ENCODE results near the gene PIGT. TPM values are rescaled to one million over a fixed set of nuclear protein-coding genes. Genes with fewer than 3 reads are reported as not detected.
A peak's percentile ranks its signal among the peaks of the same experiment; 100 is the strongest.

PIGT gene
- total and polyA plus RNA-seq, 2 of the 13 experiments (the other 11 are each of a cell fraction or from before 2014, with no cell fraction given), result 65.9 to 74.1 TPM

GRCh38 chr20:45470262-45470931 lies 54.5 kb downstream of the PIGT start (continued):
- TF ChIP-seq, protein P1, sequence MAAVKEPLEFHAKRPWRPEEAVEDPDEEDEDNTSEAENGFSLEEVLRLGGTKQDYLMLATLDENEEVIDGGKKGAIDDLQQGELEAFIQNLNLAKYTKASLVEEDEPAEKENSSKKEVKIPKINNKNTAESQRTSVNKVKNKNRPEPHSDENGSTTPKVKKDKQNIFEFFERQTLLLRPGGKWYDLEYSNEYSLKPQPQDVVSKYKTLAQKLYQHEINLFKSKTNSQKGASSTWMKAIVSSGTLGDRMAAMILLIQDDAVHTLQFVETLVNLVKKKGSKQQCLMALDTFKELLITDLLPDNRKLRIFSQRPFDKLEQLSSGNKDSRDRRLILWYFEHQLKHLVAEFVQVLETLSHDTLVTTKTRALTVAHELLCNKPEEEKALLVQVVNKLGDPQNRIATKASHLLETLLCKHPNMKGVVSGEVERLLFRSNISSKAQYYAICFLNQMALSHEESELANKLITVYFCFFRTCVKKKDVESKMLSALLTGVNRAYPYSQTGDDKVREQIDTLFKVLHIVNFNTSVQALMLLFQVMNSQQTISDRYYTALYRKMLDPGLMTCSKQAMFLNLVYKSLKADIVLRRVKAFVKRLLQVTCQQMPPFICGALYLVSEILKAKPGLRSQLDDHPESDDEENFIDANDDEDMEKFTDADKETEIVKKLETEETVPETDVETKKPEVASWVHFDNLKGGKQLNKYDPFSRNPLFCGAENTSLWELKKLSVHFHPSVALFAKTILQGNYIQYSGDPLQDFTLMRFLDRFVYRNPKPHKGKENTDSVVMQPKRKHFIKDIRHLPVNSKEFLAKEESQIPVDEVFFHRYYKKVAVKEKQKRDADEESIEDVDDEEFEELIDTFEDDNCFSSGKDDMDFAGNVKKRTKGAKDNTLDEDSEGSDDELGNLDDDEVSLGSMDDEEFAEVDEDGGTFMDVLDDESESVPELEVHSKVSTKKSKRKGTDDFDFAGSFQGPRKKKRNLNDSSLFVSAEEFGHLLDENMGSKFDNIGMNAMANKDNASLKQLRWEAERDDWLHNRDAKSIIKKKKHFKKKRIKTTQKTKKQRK (IDR thresholded peaks at IDR 0.05; ENCODE audit: low read length), result no peak
- TF ChIP-seq, protein P2, sequence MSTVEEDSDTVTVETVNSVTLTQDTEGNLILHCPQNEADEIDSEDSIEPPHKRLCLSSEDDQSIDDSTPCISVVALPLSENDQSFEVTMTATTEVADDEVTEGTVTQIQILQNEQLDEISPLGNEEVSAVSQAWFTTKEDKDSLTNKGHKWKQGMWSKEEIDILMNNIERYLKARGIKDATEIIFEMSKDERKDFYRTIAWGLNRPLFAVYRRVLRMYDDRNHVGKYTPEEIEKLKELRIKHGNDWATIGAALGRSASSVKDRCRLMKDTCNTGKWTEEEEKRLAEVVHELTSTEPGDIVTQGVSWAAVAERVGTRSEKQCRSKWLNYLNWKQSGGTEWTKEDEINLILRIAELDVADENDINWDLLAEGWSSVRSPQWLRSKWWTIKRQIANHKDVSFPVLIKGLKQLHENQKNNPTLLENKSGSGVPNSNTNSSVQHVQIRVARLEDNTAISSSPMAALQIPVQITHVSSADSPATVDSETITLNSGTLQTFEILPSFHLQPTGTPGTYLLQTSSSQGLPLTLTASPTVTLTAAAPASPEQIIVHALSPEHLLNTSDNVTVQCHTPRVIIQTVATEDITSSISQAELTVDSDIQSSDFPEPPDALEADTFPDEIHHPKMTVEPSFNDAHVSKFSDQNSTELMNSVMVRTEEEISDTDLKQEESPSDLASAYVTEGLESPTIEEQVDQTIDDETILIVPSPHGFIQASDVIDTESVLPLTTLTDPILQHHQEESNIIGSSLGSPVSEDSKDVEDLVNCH (CRISPR knock-in tag; IDR thresholded peaks at IDR 0.05), result no peak
- TF ChIP-seq ZNF138 (CRISPR knock-in tag; IDR thresholded peaks at IDR 0.05; ENCODE audit: low read depth) (no peak), PHB2 (IDR thresholded peaks at IDR 0.05; ENCODE audit: partially characterized antibody) (no peak), RELA (CRISPR knock-in tag; IDR thresholded peaks at IDR 0.05) (no peak), ZNF597 (CRISPR knock-in tag; IDR thresholded peaks at IDR 0.05) (no peak), ZNF629 (CRISPR knock-in tag; conservative IDR thresholded peaks at IDR 0.05) (no peak), TBP (CRISPR knock-in tag; IDR thresholded peaks at IDR 0.05) (no peak), CEBPG (CRISPR knock-in tag; IDR thresholded peaks at IDR 0.05) (no peak), TERF1 (CRISPR knock-in tag; IDR thresholded peaks at IDR 0.05) (no peak)
- TF ChIP-seq, protein P3, sequence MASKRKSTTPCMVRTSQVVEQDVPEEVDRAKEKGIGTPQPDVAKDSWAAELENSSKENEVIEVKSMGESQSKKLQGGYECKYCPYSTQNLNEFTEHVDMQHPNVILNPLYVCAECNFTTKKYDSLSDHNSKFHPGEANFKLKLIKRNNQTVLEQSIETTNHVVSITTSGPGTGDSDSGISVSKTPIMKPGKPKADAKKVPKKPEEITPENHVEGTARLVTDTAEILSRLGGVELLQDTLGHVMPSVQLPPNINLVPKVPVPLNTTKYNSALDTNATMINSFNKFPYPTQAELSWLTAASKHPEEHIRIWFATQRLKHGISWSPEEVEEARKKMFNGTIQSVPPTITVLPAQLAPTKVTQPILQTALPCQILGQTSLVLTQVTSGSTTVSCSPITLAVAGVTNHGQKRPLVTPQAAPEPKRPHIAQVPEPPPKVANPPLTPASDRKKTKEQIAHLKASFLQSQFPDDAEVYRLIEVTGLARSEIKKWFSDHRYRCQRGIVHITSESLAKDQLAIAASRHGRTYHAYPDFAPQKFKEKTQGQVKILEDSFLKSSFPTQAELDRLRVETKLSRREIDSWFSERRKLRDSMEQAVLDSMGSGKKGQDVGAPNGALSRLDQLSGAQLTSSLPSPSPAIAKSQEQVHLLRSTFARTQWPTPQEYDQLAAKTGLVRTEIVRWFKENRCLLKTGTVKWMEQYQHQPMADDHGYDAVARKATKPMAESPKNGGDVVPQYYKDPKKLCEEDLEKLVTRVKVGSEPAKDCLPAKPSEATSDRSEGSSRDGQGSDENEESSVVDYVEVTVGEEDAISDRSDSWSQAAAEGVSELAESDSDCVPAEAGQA (IDR thresholded peaks at IDR 0.05; ENCODE audit: low read depth), result no peak
- TF ChIP-seq, protein P3 (CRISPR knock-in tag; IDR thresholded peaks at IDR 0.05; ENCODE audit: borderline replicate concordance), result 0 out of 2 replicates have a peak, but pooled peaks have one; percentile 17
- TF ChIP-seq, protein P4, sequence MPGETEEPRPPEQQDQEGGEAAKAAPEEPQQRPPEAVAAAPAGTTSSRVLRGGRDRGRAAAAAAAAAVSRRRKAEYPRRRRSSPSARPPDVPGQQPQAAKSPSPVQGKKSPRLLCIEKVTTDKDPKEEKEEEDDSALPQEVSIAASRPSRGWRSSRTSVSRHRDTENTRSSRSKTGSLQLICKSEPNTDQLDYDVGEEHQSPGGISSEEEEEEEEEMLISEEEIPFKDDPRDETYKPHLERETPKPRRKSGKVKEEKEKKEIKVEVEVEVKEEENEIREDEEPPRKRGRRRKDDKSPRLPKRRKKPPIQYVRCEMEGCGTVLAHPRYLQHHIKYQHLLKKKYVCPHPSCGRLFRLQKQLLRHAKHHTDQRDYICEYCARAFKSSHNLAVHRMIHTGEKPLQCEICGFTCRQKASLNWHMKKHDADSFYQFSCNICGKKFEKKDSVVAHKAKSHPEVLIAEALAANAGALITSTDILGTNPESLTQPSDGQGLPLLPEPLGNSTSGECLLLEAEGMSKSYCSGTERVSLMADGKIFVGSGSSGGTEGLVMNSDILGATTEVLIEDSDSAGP (CRISPR knock-in tag; IDR thresholded peaks at IDR 0.05; ENCODE audit: borderline replicate concordance), result peak; percentile 51; the same call in 1 of the 2 replicates

Data from HepG2 (cell line).